Measurements from ENCODE around the gene RING1. TPM values are rescaled to one million over a fixed set of nuclear protein-coding genes. Genes with fewer than 3 reads are reported as not detected.

Gene RING1
- total RNA-seq, 1 experiment from 2014 or later, result 45.9 TPM

DNA sequence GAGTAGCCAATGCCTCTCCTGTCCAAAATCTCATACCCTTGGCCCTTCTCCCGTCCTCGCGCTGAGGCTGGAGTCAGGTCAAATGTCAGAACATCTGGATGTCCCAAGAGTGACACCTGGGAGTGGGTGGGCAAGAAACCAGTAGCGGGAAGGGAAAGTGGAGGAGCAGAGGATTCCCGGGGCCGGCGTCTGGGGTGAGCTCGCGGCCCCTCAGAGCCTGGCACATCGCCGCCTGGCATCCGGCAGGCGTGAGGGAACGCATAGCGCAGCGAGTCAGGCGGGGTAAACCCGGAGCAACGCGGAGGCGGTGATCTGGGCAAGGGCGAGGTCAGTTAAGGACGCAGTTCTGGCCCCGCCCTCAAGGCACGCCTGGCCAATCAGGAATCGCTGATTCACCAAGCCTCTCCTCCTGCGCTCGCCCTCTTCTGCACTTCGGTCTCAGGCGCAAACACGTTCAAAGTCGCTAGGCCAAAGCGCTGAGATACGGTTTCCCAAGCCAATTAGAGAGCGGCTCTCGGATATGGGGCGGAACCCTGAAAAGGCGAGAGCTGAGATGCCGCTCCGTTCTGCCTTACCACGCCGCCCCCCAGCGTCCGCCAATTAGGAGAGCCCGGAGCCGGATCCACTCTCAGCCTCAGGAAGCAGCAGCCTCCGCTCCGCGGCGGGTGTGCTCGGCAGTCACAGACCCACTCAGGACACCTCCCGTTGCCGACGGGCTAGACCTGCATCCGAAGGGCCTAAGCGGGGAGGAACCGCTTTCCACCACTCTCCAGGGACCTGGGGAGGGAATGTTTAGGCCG, 40.8 kb downstream of the RING1 start (continued):
- TF ChIP-seq, protein P1, sequence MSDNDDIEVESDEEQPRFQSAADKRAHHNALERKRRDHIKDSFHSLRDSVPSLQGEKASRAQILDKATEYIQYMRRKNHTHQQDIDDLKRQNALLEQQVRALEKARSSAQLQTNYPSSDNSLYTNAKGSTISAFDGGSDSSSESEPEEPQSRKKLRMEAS (IDR thresholded peaks at IDR 0.05), result peak; percentile 58; the same call in 1 of the 2 replicates
- TF ChIP-seq ELF1 (IDR thresholded peaks at IDR 0.05; ENCODE audit: borderline replicate concordance, low read depth), result no peak
- TF ChIP-seq EGR1 (IDR thresholded peaks at IDR 0.05; ENCODE audit: low read depth), result peak; percentile 90
- TF ChIP-seq POLR2AphosphoS5 (IDR thresholded peaks at IDR 0.05; ENCODE audit: low read depth, low read length), result peak; percentile 93
- TF ChIP-seq YY1 (IDR thresholded peaks at IDR 0.05; ENCODE audit: extremely low read depth, insufficient replicate concordance, low read depth, low read length), result no peak
- no peak; the same call in 1 of the 2 replicates for TF ChIP-seq FOSL1 (IDR thresholded peaks at IDR 0.05; ENCODE audit: low read depth)
- no peak for TF ChIP-seq EZH2phosphoT487 (IDR thresholded peaks at IDR 0.05; ENCODE audit: borderline replicate concordance)
- peak; percentile 70 for TF ChIP-seq TCF7L2 (IDR thresholded peaks at IDR 0.05; ENCODE audit: borderline replicate concordance, extremely low read depth, insufficient read depth, insufficient read length)
- TF ChIP-seq JUND (IDR thresholded peaks at IDR 0.05), result no peak
- no peak for TF ChIP-seq RAD21 (IDR thresholded peaks at IDR 0.05; ENCODE audit: low read depth)
- peak; percentile 86 for TF ChIP-seq SP1 (IDR thresholded peaks at IDR 0.05; ENCODE audit: low read depth)
- peak; percentile 86 for TF ChIP-seq SIN3A (IDR thresholded peaks at IDR 0.05; ENCODE audit: low read depth)

DNA sequence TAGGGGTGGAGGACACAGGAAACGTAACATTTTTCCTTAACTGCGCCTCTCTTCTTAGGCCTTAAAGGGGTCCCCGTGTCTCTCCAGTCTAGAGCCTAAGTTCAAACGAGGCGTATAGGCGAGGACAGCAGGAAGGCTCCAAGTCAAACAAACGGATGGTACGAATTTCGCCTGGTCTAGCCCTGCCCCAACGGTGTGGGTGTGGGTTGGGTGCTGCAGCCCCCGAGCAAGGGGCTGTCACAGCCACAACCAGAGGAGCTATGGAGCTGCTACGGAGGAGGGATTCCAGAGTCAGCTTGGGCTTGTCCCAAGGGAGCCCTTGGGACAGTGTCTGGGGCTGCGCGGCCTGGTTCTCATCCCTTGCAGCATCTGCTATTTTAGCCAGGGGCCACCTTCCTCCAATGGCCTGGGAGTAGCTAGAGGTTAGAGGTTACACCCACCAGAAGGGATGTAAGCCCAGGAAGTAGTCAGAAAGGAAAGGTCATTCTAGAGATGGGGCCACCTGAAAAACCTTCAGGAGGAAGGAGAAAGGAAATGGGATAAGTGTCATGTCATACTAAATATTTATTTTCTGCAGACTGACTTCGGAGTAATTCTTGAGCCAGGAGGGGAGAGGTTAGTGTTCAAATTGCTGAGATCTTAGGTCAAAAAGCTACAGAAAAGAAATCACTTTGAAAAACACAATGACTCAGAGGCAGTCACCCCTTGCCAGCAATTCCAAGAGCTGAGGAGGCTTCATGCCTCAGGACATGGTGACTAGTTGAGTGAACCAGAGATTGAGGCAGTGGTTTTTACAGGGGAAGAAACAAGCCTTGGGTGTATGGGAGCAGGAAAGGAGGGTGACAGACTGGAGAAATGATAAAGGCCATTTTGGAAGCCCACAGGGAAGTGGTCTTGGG, 41.7 kb downstream of the RING1 start:
- Histone ChIP-seq H3K4me3 (replicated peaks in 1 of 2; ENCODE audit: low read depth in 1 of 2, low read length in 2 of 2) (peak overlapping the region; percentile 74 to 85), H3K27ac (ENCODE audit: low read depth, low read length) (peak overlapping the region; percentile 90), H3K79me2 (ENCODE audit: insufficient read depth, low read length) (no peaks in the 10 kb centered on the region), H3K9me3 (ENCODE audit: control insufficient read depth in 1 of 2, insufficient read depth in 1 of 2, low read depth in 1 of 2, low read length in 2 of 2) (no peaks in the 10 kb centered on the region), H2AFZ (ENCODE audit: low read depth, low read length, poor library complexity, severe bottlenecking) (no peak overlapping the region), H3K36me3 (ENCODE audit: control insufficient read depth in 1 of 2, insufficient read depth in 2 of 2, low read length in 2 of 2) (no peaks in the 10 kb centered on the region), H3K27me3 (ENCODE audit: insufficient read depth, low read length) (no peaks in the 10 kb centered on the region), H3K9ac (ENCODE audit: low read length) (peak overlapping the region; percentile 88), H4K20me1 (ENCODE audit: insufficient read depth) (no peaks in the 10 kb centered on the region), H3K9me2 (ENCODE audit: insufficient read depth) (no peaks in the 10 kb centered on the region), H3K4me2 (ENCODE audit: low read length) (peak overlapping the region; percentile 99), H3K4me1 (ENCODE audit: control insufficient read depth in 1 of 2, insufficient read depth in 2 of 2, low read length in 2 of 2) (peaks cover 16 to 38% of the 10 kb centered on the region in 2 experiments)
- ChIA-PET CTCF (interaction anchor here (0.7 to 4.3 kb wide), 9 partner anchors 11 to 235 kb away, joined by 3 to 49 read pairs (median 10); no protein-coding TSS in a partner anchor), POLR2A (interaction anchor here (0.6 to 4.0 kb wide), 9 partner anchors 8 to 278 kb away, joined by 3 to 24 read pairs (median 5); partner anchors contain the start of genes B3GALT4, RPS18 and VPS52), RAD21 (ENCODE audit: low non-redundant PET in 1 of 2, low total read pairs in 2 of 2, uncharacterized antibody in 2 of 2, unreplicated experiment in 2 of 2) (no interaction called here)
- intact Hi-C loops (cut with micrococcal nuclease), result loop anchor here (1.0 to 2.0 kb wide), 4 partner anchors 45 to 250 kb away; partner anchors contain the start of genes HSD17B8, RXRB and SLC39A7
- TSS peak; percentile 75 for BruUV-seq (replicated peaks)
- DNase-seq (ENCODE audit: low read depth, low spot score) (no peak), ATAC-seq (peak; percentile 2; the same call in 1 of the 2 replicates)
- TF ChIP-seq EGR1 (IDR thresholded peaks at IDR 0.05; ENCODE audit: low read depth) (no peak), ZFX (IDR thresholded peaks at IDR 0.05) (no peak; the same call in 1 of the 2 replicates), POLR2A (IDR thresholded peaks at IDR 0.05; ENCODE audit: borderline replicate concordance, extremely low read depth, insufficient read depth, insufficient read length) (no peak), EZH2phosphoT487 (IDR thresholded peaks at IDR 0.05; ENCODE audit: borderline replicate concordance) (no peak), CEBPB (IDR thresholded peaks at IDR 0.05; ENCODE audit: low read depth) (no peak), YY1 (IDR thresholded peaks at IDR 0.05; ENCODE audit: extremely low read depth, insufficient replicate concordance, low read depth, low read length) (no peak), SRF (IDR thresholded peaks at IDR 0.05; ENCODE audit: low read depth) (no peak)
- TF ChIP-seq, protein P2, sequence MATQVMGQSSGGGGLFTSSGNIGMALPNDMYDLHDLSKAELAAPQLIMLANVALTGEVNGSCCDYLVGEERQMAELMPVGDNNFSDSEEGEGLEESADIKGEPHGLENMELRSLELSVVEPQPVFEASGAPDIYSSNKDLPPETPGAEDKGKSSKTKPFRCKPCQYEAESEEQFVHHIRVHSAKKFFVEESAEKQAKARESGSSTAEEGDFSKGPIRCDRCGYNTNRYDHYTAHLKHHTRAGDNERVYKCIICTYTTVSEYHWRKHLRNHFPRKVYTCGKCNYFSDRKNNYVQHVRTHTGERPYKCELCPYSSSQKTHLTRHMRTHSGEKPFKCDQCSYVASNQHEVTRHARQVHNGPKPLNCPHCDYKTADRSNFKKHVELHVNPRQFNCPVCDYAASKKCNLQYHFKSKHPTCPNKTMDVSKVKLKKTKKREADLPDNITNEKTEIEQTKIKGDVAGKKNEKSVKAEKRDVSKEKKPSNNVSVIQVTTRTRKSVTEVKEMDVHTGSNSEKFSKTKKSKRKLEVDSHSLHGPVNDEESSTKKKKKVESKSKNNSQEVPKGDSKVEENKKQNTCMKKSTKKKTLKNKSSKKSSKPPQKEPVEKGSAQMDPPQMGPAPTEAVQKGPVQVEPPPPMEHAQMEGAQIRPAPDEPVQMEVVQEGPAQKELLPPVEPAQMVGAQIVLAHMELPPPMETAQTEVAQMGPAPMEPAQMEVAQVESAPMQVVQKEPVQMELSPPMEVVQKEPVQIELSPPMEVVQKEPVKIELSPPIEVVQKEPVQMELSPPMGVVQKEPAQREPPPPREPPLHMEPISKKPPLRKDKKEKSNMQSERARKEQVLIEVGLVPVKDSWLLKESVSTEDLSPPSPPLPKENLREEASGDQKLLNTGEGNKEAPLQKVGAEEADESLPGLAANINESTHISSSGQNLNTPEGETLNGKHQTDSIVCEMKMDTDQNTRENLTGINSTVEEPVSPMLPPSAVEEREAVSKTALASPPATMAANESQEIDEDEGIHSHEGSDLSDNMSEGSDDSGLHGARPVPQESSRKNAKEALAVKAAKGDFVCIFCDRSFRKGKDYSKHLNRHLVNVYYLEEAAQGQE (IDR thresholded peaks at IDR 0.05; ENCODE audit: low read depth), result no peak
- TF ChIP-seq, protein P1 (IDR thresholded peaks at IDR 0.05), result no peak

Measured in HCT116 (cell line).